Measurements from ENCODE around the gene DTNB.

Gene DTNB

DNA sequence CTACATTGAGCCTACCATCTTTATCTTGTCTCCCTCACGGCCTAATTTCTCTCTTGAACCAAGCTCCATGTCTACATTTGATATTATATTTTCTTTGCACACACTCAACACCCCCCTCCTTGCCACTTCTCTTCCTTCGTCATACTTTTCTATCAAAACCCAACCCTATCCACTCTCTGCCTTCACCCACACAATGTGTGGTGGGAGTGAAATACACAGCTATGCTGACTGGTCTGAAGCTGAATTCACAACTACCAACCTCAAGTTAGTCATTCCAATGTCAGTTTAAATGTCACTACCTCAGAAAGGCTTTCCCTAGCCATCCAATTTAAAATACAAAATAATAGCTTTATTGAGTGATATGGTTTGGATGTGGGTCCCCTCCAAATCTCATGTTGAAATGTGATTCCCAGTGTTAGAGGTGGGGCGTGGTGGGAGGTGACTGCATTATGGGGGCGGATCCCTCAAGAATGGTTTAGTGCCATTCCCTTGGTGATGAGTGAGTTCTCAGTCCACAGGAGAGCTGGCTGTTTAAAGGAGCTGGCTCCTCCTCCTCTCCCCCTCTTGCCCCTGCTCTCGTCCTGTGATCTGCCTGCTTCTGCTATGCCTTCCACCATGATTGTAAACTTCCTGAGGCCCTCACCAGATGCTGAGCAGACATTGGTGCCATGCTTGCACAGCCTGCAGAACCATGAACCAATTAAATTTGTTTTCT lies 112.1 kb downstream of the DTNB start:
- Histone ChIP-seq H3K27ac (replicated peaks) (no peak overlapping the region), H3K4me3 (replicated peaks; ENCODE audit: insufficient read depth, low read length) (no peak overlapping the region), H3K27me3 (ENCODE audit: insufficient read depth, poor library complexity, severe bottlenecking) (no peaks in the 10 kb centered on the region)
- TF ChIP-seq POLR2AphosphoS5 (IDR thresholded peaks at IDR 0.05; ENCODE audit: low read depth) (no peak), SPI1 (IDR thresholded peaks at IDR 0.05; ENCODE audit: borderline replicate concordance, low read depth) (no peak), GABPA (IDR thresholded peaks at IDR 0.05; ENCODE audit: low read depth) (no peak)
- TF ChIP-seq, protein P1, sequence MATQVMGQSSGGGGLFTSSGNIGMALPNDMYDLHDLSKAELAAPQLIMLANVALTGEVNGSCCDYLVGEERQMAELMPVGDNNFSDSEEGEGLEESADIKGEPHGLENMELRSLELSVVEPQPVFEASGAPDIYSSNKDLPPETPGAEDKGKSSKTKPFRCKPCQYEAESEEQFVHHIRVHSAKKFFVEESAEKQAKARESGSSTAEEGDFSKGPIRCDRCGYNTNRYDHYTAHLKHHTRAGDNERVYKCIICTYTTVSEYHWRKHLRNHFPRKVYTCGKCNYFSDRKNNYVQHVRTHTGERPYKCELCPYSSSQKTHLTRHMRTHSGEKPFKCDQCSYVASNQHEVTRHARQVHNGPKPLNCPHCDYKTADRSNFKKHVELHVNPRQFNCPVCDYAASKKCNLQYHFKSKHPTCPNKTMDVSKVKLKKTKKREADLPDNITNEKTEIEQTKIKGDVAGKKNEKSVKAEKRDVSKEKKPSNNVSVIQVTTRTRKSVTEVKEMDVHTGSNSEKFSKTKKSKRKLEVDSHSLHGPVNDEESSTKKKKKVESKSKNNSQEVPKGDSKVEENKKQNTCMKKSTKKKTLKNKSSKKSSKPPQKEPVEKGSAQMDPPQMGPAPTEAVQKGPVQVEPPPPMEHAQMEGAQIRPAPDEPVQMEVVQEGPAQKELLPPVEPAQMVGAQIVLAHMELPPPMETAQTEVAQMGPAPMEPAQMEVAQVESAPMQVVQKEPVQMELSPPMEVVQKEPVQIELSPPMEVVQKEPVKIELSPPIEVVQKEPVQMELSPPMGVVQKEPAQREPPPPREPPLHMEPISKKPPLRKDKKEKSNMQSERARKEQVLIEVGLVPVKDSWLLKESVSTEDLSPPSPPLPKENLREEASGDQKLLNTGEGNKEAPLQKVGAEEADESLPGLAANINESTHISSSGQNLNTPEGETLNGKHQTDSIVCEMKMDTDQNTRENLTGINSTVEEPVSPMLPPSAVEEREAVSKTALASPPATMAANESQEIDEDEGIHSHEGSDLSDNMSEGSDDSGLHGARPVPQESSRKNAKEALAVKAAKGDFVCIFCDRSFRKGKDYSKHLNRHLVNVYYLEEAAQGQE (IDR thresholded peaks at IDR 0.05; ENCODE audit: insufficient replicate concordance, low read depth) = no peak
- TF ChIP-seq, protein P2, sequence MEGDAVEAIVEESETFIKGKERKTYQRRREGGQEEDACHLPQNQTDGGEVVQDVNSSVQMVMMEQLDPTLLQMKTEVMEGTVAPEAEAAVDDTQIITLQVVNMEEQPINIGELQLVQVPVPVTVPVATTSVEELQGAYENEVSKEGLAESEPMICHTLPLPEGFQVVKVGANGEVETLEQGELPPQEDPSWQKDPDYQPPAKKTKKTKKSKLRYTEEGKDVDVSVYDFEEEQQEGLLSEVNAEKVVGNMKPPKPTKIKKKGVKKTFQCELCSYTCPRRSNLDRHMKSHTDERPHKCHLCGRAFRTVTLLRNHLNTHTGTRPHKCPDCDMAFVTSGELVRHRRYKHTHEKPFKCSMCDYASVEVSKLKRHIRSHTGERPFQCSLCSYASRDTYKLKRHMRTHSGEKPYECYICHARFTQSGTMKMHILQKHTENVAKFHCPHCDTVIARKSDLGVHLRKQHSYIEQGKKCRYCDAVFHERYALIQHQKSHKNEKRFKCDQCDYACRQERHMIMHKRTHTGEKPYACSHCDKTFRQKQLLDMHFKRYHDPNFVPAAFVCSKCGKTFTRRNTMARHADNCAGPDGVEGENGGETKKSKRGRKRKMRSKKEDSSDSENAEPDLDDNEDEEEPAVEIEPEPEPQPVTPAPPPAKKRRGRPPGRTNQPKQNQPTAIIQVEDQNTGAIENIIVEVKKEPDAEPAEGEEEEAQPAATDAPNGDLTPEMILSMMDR (IDR thresholded peaks at IDR 0.05; ENCODE audit: insufficient read depth, low read length) = no peak
- no peak for DNase-seq (ENCODE audit: low read depth in 1 of 2, low spot score in 1 of 2)

DNA sequence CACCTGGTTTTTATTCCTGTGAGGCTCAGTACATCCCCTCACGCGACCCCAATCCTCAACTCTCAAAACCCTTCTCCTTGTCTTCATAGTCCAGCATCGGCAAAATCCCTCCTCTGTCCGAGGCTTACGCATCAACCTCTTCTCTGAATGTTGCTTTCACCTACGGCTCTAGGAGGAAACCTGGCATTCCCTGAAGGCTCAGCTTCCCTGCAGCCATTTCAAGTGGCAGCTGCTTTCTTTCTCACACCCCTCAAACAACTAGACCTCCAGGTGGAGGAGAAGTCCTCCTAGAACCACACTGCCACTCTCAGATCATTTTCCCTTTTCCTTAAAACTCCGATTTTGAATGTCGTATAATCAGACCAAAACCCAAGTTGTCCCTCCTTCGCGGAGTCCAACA lies 114.2 kb downstream of the DTNB start:
- Histone ChIP-seq H3K27me3 (ENCODE audit: insufficient read depth, poor library complexity, severe bottlenecking) (no peaks in the 10 kb centered on the region), H3K27ac (replicated peaks) (peak overlapping the region; percentile 52; the same call in 1 of the 2 replicates), H3K4me3 (replicated peaks; ENCODE audit: insufficient read depth, low read length) (no peak overlapping the region)
- no peak for TF ChIP-seq SPI1 (IDR thresholded peaks at IDR 0.05; ENCODE audit: borderline replicate concordance, low read depth)
- TF ChIP-seq, protein P2 (IDR thresholded peaks at IDR 0.05; ENCODE audit: insufficient read depth, low read length) = no peak
- no peak for TF ChIP-seq GABPA (IDR thresholded peaks at IDR 0.05; ENCODE audit: low read depth)
- TF ChIP-seq POLR2AphosphoS5 (IDR thresholded peaks at IDR 0.05; ENCODE audit: low read depth) = no peak
- TF ChIP-seq, protein P1 (IDR thresholded peaks at IDR 0.05; ENCODE audit: insufficient replicate concordance, low read depth) = no peak
- DNase-seq (ENCODE audit: low read depth in 1 of 2, low spot score in 1 of 2) = no peak

DNA sequence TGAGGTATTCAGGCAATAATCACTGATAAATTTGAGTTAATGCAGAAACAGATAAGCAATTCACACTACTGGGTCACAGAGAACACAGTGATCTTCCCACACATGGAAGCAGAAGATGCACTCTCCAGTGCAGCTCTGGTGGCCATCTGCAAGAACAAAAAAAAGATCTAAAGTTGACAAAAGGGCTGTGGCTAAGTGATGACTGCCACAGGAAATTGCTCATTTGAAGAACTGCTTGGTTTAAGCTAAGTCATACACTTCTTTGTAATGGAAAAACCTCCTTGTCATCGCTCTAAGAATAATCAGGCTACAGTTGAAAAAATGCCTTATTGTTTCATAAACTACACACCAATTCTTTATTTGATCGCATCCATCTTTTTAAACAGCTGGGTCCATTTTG lies 115.1 kb downstream of the DTNB start:
- TF ChIP-seq, protein P1 (IDR thresholded peaks at IDR 0.05; ENCODE audit: insufficient replicate concordance, low read depth) = no peak
- peak; percentile 17; the same call in 1 of the 2 replicates for TF ChIP-seq SPI1 (IDR thresholded peaks at IDR 0.05; ENCODE audit: borderline replicate concordance, low read depth)
- DNase-seq (ENCODE audit: low read depth in 1 of 2, low spot score in 1 of 2) = peak in 1 of 2 experiments; percentile 69
- no peak overlapping the region for H3K4me3 ChIP-seq (replicated peaks; ENCODE audit: insufficient read depth, low read length)

More for the DNA sequence above, 115.1 kb downstream of the DTNB start:
- Histone ChIP-seq H3K27me3 (ENCODE audit: insufficient read depth, poor library complexity, severe bottlenecking) (no peaks in the 10 kb centered on the region), H3K27ac (replicated peaks) (peak overlapping the region; percentile 52)
